HG02938 (cell line): Measurements from ENCODE around the gene KLF16.

Experiments used
- ATAC-seq: cut with Tn5 transposase; IDR thresholded peaks from one replicate; pipeline ENCODE4 v1.9.1; 2021; ENCODE audit warnings: mild to moderate bottlenecking, moderate library complexity; ENCODE audit not compliant: unreplicated experiment

Gene KLF16

DNA sequence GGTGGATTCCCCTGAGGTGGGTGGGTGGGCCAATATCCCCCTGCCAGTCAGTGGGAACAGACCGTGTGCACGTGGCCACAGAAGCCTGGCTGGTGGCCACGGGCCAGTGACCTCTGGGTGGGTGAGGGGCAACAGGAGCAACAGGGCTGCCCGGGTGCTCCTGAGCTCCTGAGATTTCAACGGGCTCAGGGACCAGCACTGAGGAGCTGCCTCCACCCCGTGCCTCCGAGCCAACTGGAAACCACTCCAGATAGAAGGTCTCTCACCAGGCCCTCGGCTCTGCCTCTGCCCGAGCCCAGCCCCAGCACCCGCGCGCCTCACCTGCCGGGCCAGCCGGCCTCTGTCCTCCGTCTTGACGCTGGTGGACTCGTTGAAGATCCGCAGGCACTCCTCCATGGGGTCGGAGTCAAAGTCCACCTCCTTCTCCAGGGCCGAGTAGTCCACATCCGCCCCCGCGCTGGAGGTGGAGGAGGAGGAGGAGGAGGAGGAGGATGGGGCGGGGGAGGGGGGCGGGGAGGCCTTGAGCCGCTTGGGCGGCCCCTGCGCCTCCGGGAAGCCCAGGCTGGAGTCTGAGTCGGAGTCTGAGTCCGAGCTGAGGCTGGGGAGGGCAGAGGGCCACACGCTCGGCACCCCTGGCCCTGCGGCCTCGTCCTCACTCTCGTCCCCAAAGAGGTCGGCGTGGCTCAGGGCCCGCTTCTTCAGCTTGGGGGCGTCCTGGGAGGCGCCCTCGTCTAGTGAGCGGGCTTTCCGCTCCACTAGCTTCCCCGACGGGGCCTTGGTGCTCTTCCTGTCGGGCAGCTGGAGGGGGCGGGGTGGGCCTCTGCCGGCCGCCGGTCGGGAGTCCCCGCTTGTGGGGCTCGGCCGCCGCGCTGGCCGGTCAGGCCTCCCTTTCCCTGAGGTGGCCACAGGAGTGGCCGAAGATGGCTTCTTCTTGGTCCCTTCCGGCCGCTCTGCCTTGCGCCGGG, 36.5 kb downstream of the KLF16 start:
- no peak for ATAC-seq

DNA sequence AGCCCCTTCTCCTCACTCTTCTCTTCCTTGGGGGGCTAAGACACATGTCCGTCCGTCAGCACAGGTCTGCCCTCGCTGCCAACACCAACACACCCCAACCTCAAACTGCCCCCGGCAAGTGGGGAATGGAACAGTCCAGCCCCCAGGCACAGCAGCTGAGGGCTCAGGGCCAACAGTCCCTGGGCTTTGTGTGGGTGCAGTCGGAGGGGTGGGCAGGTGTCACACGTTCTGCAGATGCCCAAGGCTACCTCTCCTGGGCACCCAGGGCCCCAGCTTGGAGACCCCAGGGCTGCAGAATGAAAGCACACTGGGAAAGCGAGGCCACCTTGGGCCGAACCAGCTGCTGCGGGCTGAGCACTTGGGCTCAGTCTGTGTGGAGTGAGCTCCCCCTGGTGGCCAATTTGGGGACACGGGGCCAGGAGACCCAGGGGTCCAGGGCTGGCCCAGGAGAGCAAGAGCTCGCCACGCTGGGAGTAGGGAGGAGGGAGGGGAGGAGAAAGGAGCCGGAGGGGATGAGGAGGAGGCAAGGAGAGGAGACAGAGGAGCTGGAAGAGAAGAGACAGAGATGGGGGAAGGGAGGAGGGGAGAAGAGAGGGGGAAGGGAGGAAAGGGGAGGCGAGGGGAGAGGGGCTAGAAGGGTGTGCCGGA, 37.3 kb downstream of the KLF16 start:
- ATAC-seq, result peak; percentile 49

DNA sequence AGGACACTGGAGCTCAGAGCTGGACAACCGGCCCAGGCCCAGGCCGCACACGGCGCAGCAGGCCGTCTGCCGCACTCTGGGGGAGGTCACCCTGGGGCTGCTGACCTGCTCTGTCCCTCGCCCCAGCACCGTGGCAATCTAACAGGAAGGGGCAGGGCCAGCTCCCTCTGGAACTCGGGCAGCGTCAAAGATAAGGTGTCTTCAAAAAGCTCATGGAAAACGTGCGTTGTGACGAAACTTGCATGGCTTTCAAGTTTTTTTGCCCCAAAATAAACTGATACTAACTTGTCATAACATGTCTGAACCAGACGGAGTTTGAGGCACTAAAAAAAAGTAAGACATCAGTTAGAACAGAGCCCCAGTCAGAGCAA, 39.1 kb downstream of the KLF16 start:
- ATAC-seq, result no peak

DNA sequence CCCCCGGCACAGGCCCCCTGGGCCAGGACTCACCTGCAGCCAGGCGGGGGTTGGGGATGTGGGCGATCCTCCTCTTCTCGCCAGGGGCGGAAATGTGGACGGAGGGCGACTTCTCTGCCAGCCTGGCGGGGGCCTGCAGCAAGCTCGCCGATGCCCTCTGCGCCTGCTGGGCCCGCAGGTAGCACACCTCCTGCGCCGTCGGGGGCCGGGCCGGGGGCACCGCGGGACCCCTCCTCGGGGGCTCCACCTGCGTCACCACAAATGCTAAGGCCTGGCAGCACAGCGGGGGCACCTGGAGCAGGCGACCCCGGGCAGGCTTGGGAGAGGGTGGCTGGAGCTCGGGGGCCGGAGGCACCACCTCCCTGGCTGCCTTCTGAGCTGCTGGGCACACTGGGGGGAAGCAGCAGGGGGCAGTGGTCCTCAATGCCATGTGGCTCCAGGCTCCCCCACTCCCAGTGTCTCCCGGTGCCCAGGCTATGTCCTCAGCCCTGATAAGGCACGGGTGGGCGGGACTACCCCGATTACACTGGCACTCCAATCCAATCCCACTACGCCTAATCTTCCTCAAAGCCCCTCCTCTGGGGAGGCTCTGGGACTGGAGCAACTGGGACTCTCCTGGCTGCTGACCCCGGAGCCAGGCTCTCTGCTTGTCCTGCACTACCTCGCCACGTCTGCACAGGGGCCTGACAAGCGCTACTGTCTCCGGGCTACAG, 39.7 kb downstream of the KLF16 start:
- no peak for ATAC-seq

DNA sequence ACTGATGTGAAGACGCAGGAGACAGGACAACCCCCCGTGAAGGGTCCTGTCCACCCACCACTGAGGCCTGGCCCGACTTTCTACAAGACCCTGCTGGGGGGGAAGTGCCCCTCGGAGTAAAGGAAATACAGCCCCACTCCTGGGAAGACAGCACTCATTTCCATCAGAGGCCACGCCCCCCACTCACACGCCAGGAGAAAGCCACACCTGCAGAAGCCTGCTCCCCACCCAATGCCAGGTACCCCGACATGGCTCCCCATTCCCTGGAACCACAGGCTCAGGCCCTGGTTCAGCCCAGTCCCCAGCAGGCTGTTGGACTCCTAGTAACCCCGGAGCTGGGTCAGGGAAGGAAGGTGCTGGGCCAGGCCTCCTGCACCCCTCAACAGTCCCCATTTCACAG, 40.4 kb downstream of the KLF16 start:
- no peak for ATAC-seq

DNA sequence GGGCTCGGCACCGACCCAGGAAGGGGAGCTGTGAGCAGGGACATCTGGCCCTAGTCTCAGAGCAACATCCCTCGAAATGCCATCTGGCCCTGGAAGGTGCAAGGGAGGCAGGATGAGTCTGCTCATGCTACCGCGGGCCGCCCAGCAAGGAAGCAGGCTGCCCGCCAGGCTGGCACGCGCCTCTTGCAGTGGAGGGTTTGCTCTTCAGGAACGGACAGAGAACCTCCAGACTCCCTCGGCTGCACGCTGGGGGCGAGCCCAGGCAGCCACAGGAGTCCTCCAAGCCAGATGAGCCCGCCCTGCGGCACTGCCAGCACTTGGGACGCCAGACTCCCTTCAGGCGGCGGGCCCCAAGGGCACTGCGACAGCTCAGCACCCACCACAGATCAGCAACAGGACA, 41.2 kb downstream of the KLF16 start:
- no peak for ATAC-seq

DNA sequence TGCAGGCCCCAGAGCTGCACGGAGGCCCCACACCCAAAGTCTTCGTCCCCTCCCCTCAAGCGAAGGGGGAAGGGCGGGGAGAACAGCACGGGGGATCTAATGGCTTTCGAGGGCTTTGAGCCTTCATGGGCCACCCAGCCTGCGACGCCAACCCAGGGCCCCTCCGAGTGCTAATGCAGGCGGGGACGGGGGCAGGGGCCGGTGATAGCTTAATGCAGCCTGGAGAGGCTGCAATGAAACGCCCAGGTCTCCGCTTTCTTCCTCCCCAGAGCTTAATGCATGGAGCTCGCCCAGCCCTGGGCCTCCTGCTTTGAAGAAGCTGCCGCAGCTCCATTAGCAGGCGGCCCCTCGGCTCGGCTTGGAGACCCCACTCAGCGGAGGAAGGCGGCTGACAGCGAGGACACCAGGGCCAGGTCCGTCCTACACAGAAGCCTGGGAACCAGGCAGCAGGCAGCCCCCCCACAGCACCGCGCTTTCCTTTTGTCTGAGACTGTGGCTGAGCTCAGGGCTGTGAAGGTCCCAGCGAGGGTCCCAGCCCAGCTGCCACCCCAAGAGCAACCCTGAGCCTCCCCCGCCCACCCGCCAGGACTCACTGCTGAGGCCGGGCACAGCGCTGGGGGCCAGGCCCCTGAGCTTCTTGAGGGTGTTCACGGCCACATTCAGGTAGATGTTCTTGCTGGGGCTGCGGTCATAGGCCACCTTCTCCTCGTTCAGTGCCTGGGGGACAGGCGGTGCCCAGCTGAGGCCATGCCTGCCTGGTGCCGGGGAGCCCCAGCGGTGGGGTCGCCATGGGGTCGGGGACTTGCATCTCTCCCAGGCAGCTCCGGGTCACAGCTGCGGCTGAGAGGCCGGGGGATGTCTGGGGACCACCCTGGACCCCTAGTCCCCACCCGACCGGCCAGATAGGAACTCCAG, 43.8 kb downstream of the KLF16 start:
- ATAC-seq, result no peak

DNA sequence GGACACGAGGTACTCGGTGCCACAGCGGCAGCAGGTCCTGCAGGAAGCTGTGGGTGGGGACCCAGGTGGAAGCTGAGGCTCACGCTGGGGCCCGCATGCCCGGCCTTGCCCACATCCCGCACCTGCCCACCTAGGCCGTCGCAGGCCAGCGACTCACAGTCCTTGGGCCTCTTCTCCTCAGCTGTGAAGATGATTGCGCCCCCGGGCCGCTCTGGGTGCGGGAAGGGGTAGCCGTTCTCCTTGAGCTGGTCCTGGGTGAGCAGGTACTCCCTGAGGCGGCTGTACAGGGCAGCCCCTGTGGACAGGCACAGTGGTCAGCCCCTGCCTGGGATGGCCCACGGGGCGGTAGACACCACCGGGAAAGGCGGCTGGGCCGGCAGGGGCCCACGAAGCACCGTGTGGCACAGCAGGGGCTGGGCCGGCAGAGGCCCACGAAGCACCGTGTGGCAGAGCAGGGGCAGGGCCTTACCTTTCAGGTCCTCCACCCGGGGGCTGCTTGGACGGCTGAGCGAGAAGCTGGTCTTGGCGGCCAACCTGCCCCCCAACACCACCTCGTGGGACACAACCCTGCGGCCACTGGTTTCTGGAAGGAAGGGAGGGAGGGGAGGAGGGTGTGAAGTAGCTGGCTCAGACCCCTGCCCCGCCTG, 44.7 kb downstream of the KLF16 start:
- ATAC-seq, result no peak

DNA sequence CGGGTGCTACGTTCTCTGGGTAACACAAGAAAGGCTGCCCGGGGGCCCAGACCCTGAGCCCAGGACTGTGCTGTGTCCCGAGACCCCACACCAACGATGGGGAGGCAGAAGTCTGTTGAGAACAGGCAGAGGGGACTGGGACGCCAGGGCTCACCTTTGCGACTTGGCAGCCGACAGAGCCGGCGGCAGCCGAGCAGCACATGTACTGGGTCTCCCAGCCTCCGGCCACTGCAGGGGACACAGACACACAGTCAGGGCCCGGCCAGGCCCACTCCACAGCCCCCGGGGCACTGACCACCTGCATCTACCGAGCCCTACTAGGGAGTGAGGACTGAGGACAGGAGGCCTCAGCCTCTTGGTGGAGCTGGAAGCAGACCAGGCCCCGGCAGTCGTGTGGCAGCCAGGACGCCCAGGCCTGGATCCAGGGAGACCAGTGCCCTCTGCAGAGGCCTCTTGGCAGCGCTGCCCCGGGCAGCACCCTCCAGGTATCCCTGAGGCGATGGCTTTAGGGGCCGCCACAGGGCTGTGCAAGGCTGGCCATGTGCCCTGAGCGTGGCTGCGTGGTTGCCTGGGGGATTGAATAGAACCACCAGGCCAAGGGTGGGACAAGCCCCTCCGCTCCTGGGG, 45.7 kb downstream of the KLF16 start:
- ATAC-seq, result no peak

DNA sequence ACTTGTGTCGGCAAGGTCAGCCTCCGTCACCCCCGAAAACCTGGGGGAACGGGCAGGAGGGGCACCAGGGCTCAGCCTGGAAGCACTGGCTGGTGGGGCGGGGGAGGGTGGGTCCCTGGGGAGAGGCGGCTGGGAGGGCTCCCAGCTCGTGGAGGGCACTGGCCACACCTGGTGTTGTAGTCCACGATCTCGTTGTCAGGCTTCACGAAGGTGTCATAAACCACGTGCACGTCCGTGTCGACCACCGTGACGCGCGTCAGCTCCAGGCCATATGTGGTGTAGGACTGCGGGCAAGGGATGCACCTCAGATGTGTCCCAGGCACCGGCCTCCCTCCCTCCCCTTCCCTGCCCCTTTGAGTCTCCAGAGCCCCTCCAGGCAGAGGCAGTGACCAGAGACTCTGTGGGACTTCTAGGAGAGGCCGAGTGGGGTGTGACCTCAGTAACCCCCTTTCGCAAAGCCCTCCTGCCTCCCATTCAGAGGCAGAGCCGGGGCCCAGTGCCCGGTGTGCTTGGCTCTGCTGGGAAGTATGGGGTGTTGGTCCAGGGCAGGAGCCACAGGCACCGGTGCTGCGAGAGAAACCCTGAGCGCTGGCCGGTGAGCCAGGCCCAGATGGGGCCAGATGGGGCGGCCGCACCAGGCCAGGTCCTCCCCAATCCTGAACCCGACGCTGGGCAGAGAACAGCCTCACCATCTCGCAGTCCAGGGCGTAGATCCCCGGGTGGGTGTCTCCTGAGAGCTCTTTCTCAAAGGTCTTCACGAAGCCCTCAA, 46.7 kb downstream of the KLF16 start:
- ATAC-seq, result no peak

DNA sequence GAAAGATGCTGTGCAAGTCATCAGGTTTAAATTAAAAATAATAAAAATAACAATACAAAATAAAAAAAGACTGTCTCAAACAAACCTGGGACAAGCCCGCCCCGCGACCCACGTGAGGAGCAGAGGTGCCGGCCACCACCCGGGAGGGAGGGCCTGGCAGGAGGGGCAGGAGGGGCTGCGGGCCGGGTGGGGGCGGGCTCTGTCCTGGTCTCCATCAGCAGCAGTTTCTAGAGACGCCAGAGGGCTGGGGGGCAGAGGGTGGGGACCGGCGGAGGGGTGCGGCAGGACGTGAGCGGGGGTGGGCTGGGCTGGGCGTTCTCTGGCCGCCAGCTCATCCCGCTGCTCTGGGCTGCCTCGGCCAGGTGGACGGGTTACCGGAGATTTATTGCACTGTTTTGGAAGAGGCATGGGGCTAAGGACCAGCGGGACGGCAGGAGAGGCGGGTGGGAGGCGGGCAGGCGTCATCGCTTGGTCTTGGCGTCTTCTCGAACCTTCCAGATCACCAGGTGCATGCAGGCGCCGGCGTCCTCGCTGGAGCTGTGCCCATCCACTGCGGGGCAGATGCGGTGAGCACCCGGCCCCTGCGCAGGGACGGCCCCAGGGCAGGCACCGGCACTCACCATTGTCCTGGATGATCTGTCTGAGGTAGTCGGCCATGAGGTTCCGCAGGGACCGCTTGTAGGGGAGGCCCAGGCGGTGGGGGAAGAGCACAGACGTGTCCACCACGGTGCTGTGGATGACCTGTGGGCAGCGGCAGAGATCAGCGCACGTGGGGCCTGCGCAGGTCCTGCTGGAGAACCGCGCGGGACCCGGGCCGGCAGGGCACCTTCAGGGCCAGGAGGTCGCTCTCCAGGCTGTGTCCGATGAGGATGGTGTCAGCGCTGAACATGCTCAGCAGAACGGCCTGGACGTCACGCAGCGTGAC, 47.5 kb downstream of the KLF16 start:
- no peak for ATAC-seq

DNA sequence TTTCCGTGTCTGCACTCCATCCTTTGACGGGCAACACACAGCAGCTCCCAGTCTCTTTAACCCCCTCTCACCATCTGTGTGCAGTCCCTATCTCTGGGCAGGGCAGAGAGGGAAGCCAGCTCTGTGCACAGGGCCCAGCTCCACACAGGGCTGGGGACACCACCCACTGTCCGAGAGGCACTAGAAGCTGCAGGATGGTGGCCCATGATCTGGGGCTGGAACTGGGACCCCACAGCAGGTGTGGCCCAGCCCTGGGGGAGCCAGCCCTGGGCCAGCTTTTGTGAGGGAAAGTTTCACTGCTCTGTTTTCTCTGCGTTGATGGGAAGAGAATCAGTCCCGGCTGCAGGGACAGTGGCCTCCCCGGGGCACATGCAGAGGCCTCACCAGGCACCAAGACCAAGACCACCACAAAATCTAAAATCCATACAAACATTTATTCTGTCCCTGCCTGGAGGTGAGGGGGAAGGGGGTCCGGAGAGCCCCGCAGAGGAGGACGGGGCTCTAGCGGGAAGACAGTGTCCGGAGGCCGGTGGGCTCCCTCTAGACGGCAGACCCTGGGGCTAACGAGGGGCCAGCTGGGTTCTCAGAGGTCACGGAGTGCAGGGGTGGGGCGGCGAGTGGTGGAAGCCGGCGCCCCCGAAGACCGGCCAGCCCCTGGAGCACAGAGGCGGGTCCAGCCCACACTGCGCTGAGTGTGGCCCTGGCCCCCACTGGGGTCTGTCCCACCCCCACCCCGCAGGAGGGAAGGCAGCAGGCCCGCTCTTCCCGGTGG, 48.4 kb downstream of the KLF16 start:
- no peak for ATAC-seq

DNA sequence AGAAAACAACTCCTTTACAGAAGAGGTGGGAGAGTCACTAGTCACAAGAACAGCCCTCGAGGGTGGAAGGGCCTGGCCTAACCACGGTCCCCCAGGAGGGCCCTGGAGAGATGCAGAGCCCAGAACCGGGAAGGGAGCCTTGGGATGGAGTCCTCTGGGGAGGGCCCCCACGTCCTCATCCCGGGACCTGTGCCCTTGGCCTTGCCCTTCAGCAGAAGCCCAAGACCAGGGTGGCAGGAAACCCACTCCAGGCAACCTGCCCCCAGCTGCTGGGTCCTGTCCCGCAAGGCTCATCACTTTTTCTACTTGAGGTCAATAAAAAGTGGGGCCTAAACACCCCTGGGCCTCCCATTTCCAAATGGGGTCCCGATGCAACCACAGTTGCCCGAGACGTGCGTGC, 49.0 kb downstream of the KLF16 start:
- ATAC-seq, result no peak

DNA sequence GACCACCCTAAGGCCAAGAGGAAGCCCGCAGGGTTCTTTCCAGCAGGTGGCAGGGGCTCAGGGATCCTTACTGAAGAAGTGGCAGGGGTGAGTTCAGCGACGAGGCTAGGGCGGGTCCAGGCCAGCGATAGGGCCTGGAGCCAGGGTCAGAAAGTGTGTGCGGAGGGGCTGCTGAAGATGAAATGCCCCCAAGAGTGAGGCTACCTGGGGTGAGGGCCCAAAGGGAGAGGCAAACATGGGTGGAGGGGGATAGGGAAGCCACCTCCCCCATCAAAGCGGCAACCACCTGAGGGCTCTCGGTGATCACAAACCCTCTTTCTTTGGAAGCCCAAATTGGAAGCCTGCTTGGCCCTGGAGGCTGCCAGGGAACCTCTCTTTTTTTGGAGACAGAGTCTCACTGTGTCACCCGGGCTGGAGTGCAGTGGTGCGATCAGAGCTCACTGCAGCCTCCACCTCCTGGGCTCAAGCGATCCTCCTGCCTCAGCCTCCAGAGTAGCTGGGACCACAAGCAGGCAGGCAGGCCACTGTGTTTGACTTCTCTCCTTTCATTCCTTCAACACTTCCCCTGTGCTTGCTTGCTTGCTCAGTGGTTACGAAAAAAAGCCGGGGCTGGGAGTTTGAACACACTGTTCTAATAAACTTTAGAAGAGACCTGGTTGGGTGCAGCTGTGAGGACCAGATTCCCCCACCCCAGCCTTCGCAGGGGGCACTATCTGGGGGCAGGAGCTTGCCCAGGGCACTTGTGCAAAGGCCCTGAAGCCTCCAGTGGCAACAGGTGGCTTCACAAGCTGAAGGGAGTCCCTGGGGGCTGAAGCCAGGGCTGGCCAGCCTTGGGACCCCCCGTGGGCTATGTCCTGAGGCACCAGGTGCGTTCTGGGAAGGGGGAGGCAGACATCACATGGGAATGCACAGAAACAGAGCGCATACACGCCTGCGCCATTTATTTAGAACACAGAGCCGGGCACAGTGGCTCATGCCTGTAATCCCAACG, 49.9 kb downstream of the KLF16 start:
- no peak for ATAC-seq

DNA sequence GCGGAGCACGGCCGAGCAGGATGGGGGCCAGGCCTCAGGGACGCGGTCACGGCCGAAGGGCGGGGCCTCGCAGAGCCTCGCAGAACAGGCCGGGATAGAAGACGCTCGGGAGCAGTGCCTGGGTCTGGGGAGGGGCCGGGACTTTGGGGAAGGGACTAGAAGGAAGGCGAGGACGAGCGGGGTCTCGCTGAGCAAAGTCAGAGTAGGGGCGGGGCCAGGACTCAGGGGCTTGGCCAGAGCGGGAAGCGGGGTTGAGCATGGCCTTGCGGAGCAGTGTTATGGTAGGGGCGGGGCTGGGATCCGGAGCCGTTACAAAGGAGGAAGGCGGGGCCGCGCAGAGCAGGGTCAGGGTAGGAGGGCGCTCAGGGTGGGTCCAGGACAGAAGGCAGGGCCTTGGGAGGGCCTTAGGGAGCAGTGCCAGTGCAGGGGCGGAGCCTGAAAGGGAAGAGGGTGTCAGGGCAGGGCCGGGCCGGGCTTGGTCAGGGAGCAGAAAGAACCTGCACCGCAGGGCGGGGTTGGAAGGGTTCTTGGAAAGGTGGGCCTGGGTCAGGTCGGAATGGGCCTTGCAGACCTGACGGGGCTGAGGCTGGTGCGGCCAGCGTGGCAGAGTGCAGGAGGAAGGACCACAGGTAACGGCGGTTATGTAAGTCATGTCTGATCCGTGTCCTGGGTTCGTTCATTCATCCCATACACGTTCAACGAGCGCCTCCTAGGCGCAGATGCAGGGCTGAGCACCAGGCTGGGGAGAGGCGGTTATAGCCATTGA, 50.8 kb downstream of the KLF16 start:
- peak; percentile 68 for ATAC-seq
